Measurements from ENCODE around the gene PEX5L. TPM values are rescaled to one million over a fixed set of nuclear protein-coding genes. Genes with fewer than 3 reads are reported as not detected.

PEX5L gene
- total RNA-seq, 4 donors from 2014 or later: 7.9 TPM; not detected in 3

- no peak overlapping the region for H3K27ac ChIP-seq
- ATAC-seq: no peak
- H3K27me3 ChIP-seq: peaks cover 9% of the 10 kb centered on the region
- H3K4me1 ChIP-seq: no peaks in the 10 kb centered on the region
- H3K36me3 ChIP-seq: no peaks in the 10 kb centered on the region
- TF ChIP-seq CTCF (IDR thresholded peaks at IDR 0.05) (no peak), EP300 (IDR thresholded peaks at IDR 0.05) (no peak), POLR2AphosphoS5 (IDR thresholded peaks at IDR 0.05) (no peak), POLR2A (IDR thresholded peaks at IDR 0.05) (no peak)
- no peaks in the 10 kb centered on the region for H3K9me3 ChIP-seq
- H3K4me3 ChIP-seq: no peak overlapping the region
- 33 to 74% methylated on average over 2 to 4 of the region's 4 CpGs for WGBS, 2 donors (ENCODE audit: low coverage in 1 of 2)
Measured at GRCh38 chr3:179967622-179968021, 69.1 kb downstream of the PEX5L start.

GRCh38 chr3:179964890-179965289, 71.8 kb downstream of the PEX5L start:
- no peak for ATAC-seq
- 0 to 80% methylated on average over 1 of the region's 3 CpGs for WGBS, 2 donors (ENCODE audit: low coverage in 1 of 2)
- peaks cover 9% of the 10 kb centered on the region for H3K27me3 ChIP-seq
- no peaks in the 10 kb centered on the region for H3K36me3 ChIP-seq
- no peaks in the 10 kb centered on the region for H3K4me1 ChIP-seq
- no peak for TF ChIP-seq POLR2A (IDR thresholded peaks at IDR 0.05)
- no peak for TF ChIP-seq EP300 (IDR thresholded peaks at IDR 0.05)
- no peak for TF ChIP-seq CTCF (IDR thresholded peaks at IDR 0.05)
- no peak for TF ChIP-seq POLR2AphosphoS5 (IDR thresholded peaks at IDR 0.05)
- H3K9me3 ChIP-seq: no peaks in the 10 kb centered on the region
- H3K27ac ChIP-seq: no peak overlapping the region
- no peak overlapping the region for H3K4me3 ChIP-seq

GRCh38 chr3:179962629-179963387, 73.9 kb downstream of the PEX5L start:
- ATAC-seq: no peak
- TF ChIP-seq EP300 (IDR thresholded peaks at IDR 0.05) (no peak), CTCF (IDR thresholded peaks at IDR 0.05) (no peak), POLR2AphosphoS5 (IDR thresholded peaks at IDR 0.05) (no peak), POLR2A (IDR thresholded peaks at IDR 0.05) (no peak)
- peaks cover 9% of the 10 kb centered on the region for H3K27me3 ChIP-seq
- no peak overlapping the region for H3K27ac ChIP-seq
- no peaks in the 10 kb centered on the region for H3K36me3 ChIP-seq
- H3K4me3 ChIP-seq: no peak overlapping the region
- no peaks in the 10 kb centered on the region for H3K4me1 ChIP-seq
- WGBS, 2 donors (ENCODE audit: low coverage in 1 of 2): 65 to 67% methylated on average over 1 of the region's 1 CpG
- H3K9me3 ChIP-seq: no peaks in the 10 kb centered on the region

GRCh38 chr3:179961703-179962078, 75.0 kb downstream of the PEX5L start:
- H3K4me1 ChIP-seq: no peaks in the 10 kb centered on the region
- WGBS, 2 donors (ENCODE audit: low coverage in 1 of 2): 47 to 71% methylated on average over 5 of the region's 5 CpGs
- no peak overlapping the region for H3K4me3 ChIP-seq
- H3K27me3 ChIP-seq: peaks cover 9% of the 10 kb centered on the region
- no peak overlapping the region for H3K27ac ChIP-seq
- no peak for ATAC-seq
- no peak for TF ChIP-seq EP300 (IDR thresholded peaks at IDR 0.05)
- no peak for TF ChIP-seq POLR2AphosphoS5 (IDR thresholded peaks at IDR 0.05)
- no peak for TF ChIP-seq POLR2A (IDR thresholded peaks at IDR 0.05)
- TF ChIP-seq CTCF (IDR thresholded peaks at IDR 0.05): no peak
- no peaks in the 10 kb centered on the region for H3K36me3 ChIP-seq
- H3K9me3 ChIP-seq: no peaks in the 10 kb centered on the region

GRCh38 chr3:179961071-179961702, 75.5 kb downstream of the PEX5L start:
- 61 to 67% methylated on average over 6 of the region's 6 CpGs for WGBS, 2 donors (ENCODE audit: low coverage in 1 of 2)
- Histone ChIP-seq H3K4me1 (no peaks in the 10 kb centered on the region), H3K4me3 (no peak overlapping the region), H3K36me3 (no peaks in the 10 kb centered on the region), H3K27ac (no peak overlapping the region), H3K27me3 (peaks cover 9% of the 10 kb centered on the region), H3K9me3 (no peaks in the 10 kb centered on the region)
- ATAC-seq: no peak
- no peak for TF ChIP-seq CTCF (IDR thresholded peaks at IDR 0.05)
- TF ChIP-seq EP300 (IDR thresholded peaks at IDR 0.05): no peak
- no peak for TF ChIP-seq POLR2A (IDR thresholded peaks at IDR 0.05)
- TF ChIP-seq POLR2AphosphoS5 (IDR thresholded peaks at IDR 0.05): no peak

Data from gastroesophageal sphincter (tissue), 4 donors.